ENCODE results near the gene RASA2.

DNA sequence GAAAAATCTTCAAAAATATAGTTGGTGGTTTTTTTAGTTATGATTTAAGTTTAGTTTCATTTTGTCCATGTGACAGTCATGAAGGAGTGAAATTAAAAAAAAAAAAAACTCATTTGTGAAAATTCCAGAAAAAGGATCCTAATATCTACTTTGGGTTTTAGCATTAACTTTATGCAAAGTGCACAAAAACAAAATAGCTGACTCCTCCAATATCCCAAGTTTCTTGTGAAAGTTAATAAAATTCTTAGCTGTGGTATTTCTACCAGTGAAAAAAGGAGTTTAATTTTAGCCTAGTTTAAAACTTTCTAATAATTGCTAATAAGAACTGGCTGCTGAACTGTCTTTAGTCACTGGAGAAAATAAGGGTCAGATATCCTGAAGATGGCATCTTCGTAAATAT, 40.8 kb upstream of the RASA2 start:
- TF ChIP-seq, protein P1, sequence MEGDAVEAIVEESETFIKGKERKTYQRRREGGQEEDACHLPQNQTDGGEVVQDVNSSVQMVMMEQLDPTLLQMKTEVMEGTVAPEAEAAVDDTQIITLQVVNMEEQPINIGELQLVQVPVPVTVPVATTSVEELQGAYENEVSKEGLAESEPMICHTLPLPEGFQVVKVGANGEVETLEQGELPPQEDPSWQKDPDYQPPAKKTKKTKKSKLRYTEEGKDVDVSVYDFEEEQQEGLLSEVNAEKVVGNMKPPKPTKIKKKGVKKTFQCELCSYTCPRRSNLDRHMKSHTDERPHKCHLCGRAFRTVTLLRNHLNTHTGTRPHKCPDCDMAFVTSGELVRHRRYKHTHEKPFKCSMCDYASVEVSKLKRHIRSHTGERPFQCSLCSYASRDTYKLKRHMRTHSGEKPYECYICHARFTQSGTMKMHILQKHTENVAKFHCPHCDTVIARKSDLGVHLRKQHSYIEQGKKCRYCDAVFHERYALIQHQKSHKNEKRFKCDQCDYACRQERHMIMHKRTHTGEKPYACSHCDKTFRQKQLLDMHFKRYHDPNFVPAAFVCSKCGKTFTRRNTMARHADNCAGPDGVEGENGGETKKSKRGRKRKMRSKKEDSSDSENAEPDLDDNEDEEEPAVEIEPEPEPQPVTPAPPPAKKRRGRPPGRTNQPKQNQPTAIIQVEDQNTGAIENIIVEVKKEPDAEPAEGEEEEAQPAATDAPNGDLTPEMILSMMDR (IDR thresholded peaks at IDR 0.05), result no peak
- no peak for TF ChIP-seq POLR2AphosphoS5 (IDR thresholded peaks at IDR 0.05)

Measured in breast epithelium (tissue), 3 donors.